DND-41 (cell line): ENCODE data around the gene THBD.

Experiments
- CTCF ChIP-seq: IDR thresholded peaks from 2 replicates; pipeline ENCODE4 v1.5.1; 2012; ENCODE audit warnings: borderline replicate concordance, low read length, moderate library complexity, mild to moderate bottlenecking; ENCODE audit not compliant: poor library complexity, severe bottlenecking; ENCODE audit errors: extremely low read depth
- EZH2 ChIP-seq: IDR thresholded peaks from 3 replicates; pipeline ENCODE4 v1.6.1; 2012; ENCODE audit warnings: borderline replicate concordance, low read depth, mild to moderate bottlenecking, moderate library complexity, low read length, inconsistent platforms; ENCODE audit not compliant: severe bottlenecking

DNA sequence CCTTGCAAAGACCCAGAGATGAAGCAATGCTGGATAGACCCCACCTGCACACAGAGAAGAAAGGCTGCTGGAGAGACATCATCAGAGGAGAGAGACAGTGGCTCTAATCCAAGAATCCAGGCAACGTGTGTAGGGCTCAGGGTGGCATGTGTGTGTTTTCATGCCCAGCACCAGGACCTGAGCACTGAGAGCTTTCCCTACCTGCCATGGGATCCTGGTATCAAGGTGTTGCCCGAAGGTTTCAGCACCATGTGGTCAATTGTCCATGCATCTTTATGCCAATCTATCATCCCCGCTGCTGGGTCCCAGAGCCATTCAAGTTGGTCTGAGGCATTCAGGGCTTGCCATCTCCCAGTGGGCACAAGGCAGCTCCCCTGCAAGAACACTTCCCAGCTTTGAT is 44.1 kb upstream of the THBD start:
- TF ChIP-seq CTCF, result no peak
- TF ChIP-seq EZH2, result no peak
